ENCODE results near the gene DPP6.

GRCh38 chr7:154255324-154255723 is 203.1 kb downstream of the DPP6 start:
- TF ChIP-seq CTCF (IDR thresholded peaks at IDR 0.05) (no peak), POLR2A (IDR thresholded peaks at IDR 0.05) (no peak), POLR2AphosphoS5 (IDR thresholded peaks at IDR 0.05) (no peak)
